SH-SY5Y (cell line): ENCODE measurements around the gene NOG.

Experiments
- GATA2 ChIP-seq: IDR thresholded peaks from 2 replicates; pipeline ENCODE4 v1.6.1; 2011; ENCODE audit warnings: mild to moderate bottlenecking, low read depth, low read length
- GATA3 ChIP-seq: IDR thresholded peaks from 2 replicates; pipeline ENCODE4 v1.6.1; 2011; ENCODE audit warnings: low read depth, mild to moderate bottlenecking, low read length, moderate library complexity

Gene NOG

DNA sequence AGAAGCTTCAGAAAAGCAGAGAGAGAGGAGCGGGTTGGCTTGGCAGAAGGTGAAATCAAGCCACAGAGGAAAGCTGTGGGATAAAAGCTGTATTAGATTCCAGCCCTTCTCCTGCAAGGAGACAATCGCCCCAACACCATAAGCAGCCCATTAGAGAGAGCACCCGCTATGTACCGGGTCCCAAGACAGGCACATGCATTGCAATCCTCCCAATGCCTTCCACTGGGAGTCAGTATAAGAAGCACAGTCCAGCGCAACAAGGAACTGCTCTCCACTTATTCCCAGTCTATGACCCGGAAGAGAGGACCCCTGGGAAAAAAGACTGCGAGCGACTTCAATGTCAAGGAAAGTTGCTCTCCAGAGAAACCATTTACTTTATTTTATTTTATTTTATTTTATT is 43.8 kb downstream of the NOG start:
- TF ChIP-seq GATA2 (no peak), GATA3 (no peak)

DNA sequence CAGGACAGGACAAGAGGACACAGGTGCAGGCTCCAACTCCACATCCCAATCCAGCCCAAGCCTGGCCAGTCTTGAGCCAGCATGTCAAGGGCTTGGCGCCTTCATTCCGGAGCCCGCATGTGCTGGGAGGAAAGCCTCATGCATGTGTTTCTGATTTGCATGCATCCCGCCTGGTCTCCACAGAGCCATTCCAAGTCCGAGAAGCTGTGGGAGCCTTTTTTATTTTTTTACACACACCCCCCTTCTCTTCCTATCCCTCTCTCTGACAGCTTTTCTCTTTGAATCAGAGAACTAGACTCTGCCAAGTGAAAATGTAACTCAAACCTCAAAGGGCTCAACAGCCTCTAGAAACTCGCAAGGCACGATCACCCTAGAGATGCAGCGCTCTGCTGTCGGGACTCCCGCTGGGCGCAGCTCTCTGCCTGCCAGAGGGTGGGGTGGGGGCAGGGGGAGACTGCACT is 45.1 kb downstream of the NOG start:
- TF ChIP-seq GATA2 (no peak), GATA3 (no peak)

- TF ChIP-seq GATA2, result no peak
- TF ChIP-seq GATA3, result no peak
Measured at GRCh38 chr17:56639517-56639916, 46.0 kb downstream of the NOG start.

DNA sequence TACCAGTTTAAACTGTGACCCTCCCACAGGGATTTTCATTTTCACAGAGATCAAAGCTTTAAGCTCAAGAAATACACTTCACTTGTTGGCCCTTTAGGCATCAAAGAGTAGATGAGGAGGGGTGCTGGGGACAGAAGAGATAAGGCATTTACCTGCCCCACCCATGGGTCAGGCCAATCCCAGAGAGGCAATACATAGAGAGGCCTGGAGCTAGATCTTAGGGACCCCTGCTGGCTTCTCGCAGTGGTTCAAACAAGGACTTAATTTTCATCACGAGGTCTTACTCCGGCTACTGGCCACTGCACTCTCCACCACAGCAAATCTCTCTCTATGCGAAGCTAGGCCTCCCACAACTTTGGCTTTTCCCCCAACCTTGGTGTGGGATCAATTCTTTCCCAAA is 46.6 kb downstream of the NOG start:
- TF ChIP-seq GATA2, result no peak
- no peak for TF ChIP-seq GATA3

DNA sequence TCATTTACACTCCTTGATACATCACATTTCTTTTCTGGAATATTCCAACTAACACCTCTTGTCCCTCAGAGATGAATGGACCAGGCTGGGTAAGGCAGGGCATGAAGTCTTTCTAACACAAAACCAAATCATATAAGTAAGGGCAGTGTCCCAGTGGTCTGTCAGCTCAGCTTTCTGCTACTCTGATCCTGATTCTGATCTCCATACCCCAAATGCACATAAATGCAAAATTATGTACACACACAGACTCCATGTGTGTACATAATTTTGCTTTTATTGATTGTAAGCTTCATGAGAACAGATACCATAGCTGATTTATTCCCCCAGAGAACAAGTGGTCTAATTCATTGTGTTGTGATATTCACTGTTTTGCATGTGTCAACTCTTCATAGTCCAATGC is 47.9 kb downstream of the NOG start:
- no peak for TF ChIP-seq GATA2
- no peak for TF ChIP-seq GATA3

GRCh38 chr17:56641894-56642293 is 48.4 kb downstream of the NOG start:
- TF ChIP-seq GATA3, result no peak

DNA sequence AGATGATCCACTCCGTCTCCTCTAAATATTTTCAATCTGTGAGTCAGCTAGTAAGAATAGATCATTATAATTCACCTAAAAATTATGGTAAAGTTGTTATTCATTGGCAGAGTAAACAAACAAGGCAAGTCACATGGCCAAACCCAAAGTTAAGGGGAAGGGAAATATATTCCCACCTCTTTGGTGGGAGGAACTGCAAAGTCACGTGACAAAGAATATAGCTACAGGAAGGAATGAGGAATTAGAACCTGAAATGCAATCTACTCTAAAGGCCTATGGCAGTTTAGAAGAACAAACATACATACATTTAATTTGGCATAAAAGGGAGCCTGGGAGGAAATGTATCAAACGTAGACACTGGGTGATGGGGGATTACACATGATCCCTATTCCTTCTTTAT is 48.9 kb downstream of the NOG start:
- TF ChIP-seq GATA2 (no peak), GATA3 (no peak)
